ENCODE data around the gene RYR3.

The RYR3 gene

DNA sequence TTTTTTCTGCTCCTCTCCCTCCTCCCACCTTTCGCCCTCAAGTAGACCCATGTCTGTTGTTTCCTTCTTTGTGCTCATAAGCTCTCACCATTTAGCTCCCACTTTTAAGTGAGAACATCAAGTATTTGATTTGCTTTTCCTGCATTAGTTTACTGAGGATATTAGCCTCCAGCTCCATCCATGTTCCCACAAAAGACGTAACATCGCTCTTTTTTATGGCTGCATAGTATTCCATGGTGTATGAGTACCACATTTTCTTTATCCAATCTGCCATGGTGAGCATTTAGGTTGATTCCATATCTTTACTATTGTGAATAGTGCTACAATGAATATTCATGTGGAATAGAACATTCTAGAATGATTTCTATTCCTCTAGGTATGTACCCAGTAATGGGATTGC lies 178.6 kb downstream of the RYR3 start:
- no peak overlapping the region for H3K4me3 ChIP-seq (ENCODE audit: low read depth, low read length)
- TF ChIP-seq CTCF (IDR thresholded peaks at IDR 0.05; ENCODE audit: low read depth, low read length, missing control alignments) = no peak
- DNase-seq (ENCODE audit: low read depth) = no peak

- no peak overlapping the region for H3K4me3 ChIP-seq (ENCODE audit: low read depth, low read length)
- DNase-seq (ENCODE audit: low read depth) = no peak
- no peak for TF ChIP-seq CTCF (IDR thresholded peaks at IDR 0.05; ENCODE audit: low read depth, low read length, missing control alignments)
Measured at GRCh38 chr15:33490703-33491102, 179.9 kb downstream of the RYR3 start.

DNA sequence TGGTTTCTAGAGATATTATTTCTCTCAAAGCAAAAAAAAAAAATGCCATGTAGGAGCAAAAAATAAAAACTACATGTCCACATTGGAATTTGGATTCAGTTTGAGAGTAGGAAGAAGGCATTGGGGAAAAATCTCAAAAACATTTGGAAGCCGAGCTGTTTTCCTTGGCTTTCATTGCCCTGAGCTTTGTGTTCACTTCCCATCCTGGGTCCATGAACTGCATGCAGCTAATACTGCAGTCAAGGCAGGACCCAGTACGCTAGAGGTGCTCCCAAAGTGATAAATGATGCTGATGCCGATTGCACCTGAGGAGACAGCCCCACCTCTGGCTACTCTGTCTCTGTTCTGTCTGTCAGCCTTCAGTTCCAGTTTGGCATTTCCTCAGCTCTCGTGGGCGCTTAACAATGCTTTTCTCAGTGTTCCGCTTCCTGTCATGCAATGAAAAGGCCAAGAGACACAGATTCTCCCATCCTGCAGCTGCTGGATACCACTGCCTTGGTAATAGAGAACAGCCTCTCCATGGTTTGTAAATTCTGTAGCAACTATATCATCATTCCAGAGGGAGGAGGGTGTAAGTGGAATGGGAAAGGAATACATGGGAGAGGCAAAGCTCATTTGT lies 181.8 kb downstream of the RYR3 start:
- no peak for DNase-seq (ENCODE audit: low read depth)
- H3K4me3 ChIP-seq (ENCODE audit: low read depth, low read length) = no peak overlapping the region
- no peak for TF ChIP-seq CTCF (IDR thresholded peaks at IDR 0.05; ENCODE audit: low read depth, low read length, missing control alignments)

DNA sequence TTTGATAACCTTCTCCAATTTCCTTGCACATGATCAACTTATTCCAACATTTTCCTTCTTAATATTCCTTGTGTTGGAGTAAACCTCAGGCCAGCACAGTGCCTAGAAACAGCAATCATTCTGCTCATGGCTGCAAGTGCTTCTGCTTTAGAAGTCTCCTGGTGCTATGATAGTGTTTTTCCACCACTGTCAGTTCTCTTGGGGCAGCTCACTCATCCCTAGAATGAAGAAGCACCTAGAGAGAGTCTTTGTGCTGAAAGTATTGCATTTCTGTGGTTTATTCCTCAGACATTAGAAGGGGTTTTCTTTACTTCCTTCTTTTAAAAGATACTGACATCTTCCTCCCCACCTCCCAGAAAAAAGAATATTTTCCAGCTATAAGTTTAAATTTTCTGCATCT lies 183.5 kb downstream of the RYR3 start:
- TF ChIP-seq CTCF (IDR thresholded peaks at IDR 0.05; ENCODE audit: low read depth, low read length, missing control alignments) = no peak
- no peak overlapping the region for H3K4me3 ChIP-seq (ENCODE audit: low read depth, low read length)
- no peak for DNase-seq (ENCODE audit: low read depth)

DNA sequence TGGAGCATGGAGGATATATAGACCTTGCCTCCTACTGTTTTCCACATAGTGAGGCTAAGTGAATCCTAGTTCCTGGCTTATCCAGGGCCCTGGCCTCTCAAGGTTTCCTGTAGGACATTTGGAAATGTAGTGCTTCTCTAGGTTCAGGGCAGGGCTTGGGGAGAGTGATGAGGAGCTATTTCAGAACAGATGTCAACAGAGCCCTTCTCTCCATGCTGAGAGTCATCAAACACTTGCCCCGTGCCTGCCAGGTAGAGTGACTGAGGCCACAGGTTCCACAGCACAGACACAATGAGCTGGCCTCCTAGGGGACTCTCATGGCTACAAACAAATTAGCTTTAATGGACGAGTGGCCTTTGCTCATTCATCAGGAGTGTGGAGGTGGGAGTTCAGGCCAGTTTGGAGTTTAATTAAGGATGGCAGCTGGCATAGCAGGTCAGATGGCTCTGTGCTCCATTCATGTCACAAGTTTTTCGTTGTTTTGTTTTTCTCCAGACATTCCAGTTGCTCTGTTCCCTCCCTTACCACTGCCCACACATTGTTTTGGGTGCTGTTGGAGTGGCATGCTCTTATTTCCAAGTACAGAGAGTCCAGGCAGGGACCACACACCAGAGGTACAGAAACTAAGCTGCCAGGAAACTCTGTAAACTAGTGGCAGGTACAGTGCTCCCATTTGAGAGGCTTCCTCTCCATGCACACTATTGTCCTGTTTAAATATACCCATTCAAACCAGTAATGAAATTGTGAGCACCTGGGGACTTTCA lies 189.8 kb downstream of the RYR3 start:
- TF ChIP-seq CTCF (IDR thresholded peaks at IDR 0.05; ENCODE audit: low read depth, low read length, missing control alignments) = no peak
- no peak for DNase-seq (ENCODE audit: low read depth)
- H3K4me3 ChIP-seq (ENCODE audit: low read depth, low read length) = no peak overlapping the region

DNA sequence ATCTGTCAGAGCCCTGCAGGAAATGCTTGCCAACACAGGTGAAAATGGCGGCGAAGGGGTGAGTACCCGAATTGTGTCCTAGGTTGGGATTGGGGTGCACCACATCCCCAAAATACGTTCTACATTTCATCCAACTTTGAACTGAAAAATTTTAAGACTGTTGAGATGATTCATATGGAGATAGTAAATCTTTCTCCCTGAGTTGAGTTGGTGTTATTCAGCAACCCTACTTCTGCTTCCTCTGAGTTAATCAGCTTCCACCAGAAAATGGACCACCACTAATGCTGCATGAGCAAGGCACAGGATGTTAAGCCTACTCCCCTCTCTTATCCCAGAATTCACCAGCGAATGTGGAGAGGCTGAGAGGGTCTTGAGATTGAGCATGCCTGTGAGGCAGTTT lies 192.9 kb downstream of the RYR3 start:
- no peak for TF ChIP-seq CTCF (IDR thresholded peaks at IDR 0.05; ENCODE audit: low read depth, low read length, missing control alignments)
- DNase-seq (ENCODE audit: low read depth) = no peak
- no peak overlapping the region for H3K4me3 ChIP-seq (ENCODE audit: low read depth, low read length)
